ENCODE results near the gene HOXB6. TPM values are rescaled to one million over a fixed set of nuclear protein-coding genes. Genes with fewer than 3 reads are reported as not detected.

The HOXB6 gene
- polyA plus RNA-seq, 3 donors: not detected

DNA sequence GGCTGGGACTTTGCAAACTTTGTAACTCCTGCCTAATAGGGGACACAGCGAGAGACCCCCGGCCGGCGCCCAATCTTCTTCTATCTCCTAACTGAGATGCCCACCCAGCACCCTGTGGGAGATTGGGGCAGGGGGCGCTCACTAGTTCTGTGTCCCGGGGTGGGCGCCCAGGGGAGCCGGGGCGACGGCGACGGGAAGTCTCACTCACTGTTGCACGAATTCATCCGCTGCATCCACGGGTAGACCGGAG is 7.3 kb downstream of the HOXB6 start:
- Mint-ChIP-seq H3K4me3 (peak overlapping the region; percentile 73 to 93), H3K36me3 (peaks cover 12 to 18% of the 10 kb centered on the region in 2 donors), H3K4me1 (peaks cover 38% of the 10 kb centered on the region), H3K27me3 (ENCODE audit: low read depth in 3 of 3) (peaks cover 99 to 100% (median 100%) of the 10 kb centered on the region in 3 donors), H3K27ac (no peak overlapping the region), H3K9me3 (peaks cover 0 to 34% (median 16%) of the 10 kb centered on the region in 7 donors)
- DNase-seq: no peak
- Histone ChIP-seq H3K27ac (ENCODE audit: low read depth in 1 of 2, low read length in 2 of 2) (no peak overlapping the region), H3K27me3 (ENCODE audit: control insufficient read depth in 2 of 2, insufficient read depth in 2 of 2, low read length in 2 of 2) (peaks cover 76 to 100% of the 10 kb centered on the region in 2 donors), H3K4me1 (ENCODE audit: control insufficient read depth in 1 of 2, insufficient read depth in 2 of 2, low read length in 2 of 2) (peaks cover 27 to 30% of the 10 kb centered on the region in 2 donors), H3K9me3 (replicated peaks in 1 of 2; ENCODE audit: control insufficient read depth in 1 of 2, insufficient read depth in 1 of 2, low read length in 2 of 2) (peaks cover 0 to 48% of the 10 kb centered on the region in 2 donors), H3K36me3 (replicated peaks in 1 of 2; ENCODE audit: control insufficient read depth in 1 of 2, insufficient read depth in 2 of 2, low read length in 2 of 2) (no peaks in the 10 kb centered on the region), H3K79me2 (ENCODE audit: insufficient read depth, low read length) (no peaks in the 10 kb centered on the region), H4K20me1 (ENCODE audit: insufficient read depth, low read length) (no peaks in the 10 kb centered on the region), H2AFZ (ENCODE audit: insufficient read depth, low read depth, low read length, poor library complexity, severe bottlenecking) (peak overlapping the region; percentile 80), H3K9ac (ENCODE audit: insufficient read depth, low read length, poor library complexity, severe bottlenecking) (peak overlapping the region; percentile 19), H3K4me3 (replicated peaks in 1 of 3; ENCODE audit: low read depth in 2 of 3, low read length in 3 of 3) (peak overlapping the region in 2 of 3 experiments; percentile 21 to 68), H3K4me2 (replicated peaks; ENCODE audit: extremely low read depth, low read length, poor library complexity, severe bottlenecking) (peak overlapping the region; percentile 77)
- TF ChIP-seq, protein P1, sequence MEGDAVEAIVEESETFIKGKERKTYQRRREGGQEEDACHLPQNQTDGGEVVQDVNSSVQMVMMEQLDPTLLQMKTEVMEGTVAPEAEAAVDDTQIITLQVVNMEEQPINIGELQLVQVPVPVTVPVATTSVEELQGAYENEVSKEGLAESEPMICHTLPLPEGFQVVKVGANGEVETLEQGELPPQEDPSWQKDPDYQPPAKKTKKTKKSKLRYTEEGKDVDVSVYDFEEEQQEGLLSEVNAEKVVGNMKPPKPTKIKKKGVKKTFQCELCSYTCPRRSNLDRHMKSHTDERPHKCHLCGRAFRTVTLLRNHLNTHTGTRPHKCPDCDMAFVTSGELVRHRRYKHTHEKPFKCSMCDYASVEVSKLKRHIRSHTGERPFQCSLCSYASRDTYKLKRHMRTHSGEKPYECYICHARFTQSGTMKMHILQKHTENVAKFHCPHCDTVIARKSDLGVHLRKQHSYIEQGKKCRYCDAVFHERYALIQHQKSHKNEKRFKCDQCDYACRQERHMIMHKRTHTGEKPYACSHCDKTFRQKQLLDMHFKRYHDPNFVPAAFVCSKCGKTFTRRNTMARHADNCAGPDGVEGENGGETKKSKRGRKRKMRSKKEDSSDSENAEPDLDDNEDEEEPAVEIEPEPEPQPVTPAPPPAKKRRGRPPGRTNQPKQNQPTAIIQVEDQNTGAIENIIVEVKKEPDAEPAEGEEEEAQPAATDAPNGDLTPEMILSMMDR (IDR thresholded peaks at IDR 0.05): no peak
- WGBS (ENCODE audit: insufficient coverage): 0% methylated on average over 12 of the region's 16 CpGs
- intact Hi-C loops (cut with micrococcal nuclease): loop anchor here in 1 of 2 donors (2.0 kb wide), 1 partner anchor 17 kb away; the partner anchor contains the start of gene HOXB8

DNA sequence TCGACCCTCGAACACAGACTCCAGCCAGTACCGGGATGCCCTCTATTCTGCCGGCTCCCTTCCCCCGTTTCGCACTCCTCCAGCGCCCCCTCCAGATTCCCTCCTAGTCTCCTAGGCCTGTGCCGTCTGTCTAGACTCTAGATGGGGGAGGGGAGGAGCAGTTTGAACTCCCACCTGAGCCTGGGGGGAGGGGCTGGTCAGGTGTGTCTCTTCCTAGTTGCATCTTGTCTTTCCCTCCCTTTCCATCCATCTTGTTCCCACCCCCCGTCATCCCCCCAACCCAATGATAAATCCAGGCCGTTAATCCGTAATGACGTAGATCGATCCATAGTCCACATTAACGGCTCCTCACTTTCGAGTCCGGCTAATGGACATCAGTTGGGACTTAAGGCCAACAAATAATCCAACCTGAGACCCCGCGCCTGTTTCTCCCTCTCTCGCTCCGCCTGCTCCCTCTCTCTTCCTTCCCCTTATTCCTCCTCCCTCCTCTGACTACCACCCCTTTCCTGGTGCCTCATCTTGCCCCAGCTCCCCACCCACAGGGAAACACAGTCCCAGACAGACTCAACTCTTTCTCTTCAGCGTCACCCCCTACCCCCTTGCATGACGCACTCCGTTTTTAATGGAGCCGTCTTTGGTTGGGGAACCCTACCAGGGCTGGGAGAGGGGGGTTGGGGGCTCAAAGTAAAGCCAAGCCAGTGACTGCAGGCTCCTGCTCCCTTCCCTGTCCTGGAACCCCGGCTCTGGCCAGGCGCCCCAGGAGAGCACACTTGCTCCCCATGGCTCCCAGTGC is 7.9 kb downstream of the HOXB6 start:
- peaks cover 37% of the 10 kb centered on the region for H3K4me1 Mint-ChIP-seq
- intact Hi-C loops (cut with micrococcal nuclease): loop anchor here in 1 of 2 donors (2.0 kb wide), 1 partner anchor 18 kb away; the partner anchor contains the start of gene HOXB8
- peak in 1 of 3 donors; percentile 18 for DNase-seq
- Histone ChIP-seq H3K27me3 (ENCODE audit: control insufficient read depth in 2 of 2, insufficient read depth in 2 of 2, low read length in 2 of 2) (peaks cover 79 to 100% of the 10 kb centered on the region in 2 donors), H3K9ac (ENCODE audit: insufficient read depth, low read length, poor library complexity, severe bottlenecking) (no peak overlapping the region), H4K20me1 (ENCODE audit: insufficient read depth, low read length) (no peaks in the 10 kb centered on the region), H3K79me2 (ENCODE audit: insufficient read depth, low read length) (no peaks in the 10 kb centered on the region), H3K27ac (ENCODE audit: low read depth in 1 of 2, low read length in 2 of 2) (no peak overlapping the region), H3K36me3 (replicated peaks in 1 of 2; ENCODE audit: control insufficient read depth in 1 of 2, insufficient read depth in 2 of 2, low read length in 2 of 2) (no peaks in the 10 kb centered on the region), H3K4me1 (ENCODE audit: control insufficient read depth in 1 of 2, insufficient read depth in 2 of 2, low read length in 2 of 2) (peaks cover 27 to 30% of the 10 kb centered on the region in 2 donors), H3K9me3 (replicated peaks in 1 of 2; ENCODE audit: control insufficient read depth in 1 of 2, insufficient read depth in 1 of 2, low read length in 2 of 2) (peaks cover 0 to 47% of the 10 kb centered on the region in 2 donors), H3K4me3 (replicated peaks in 1 of 3; ENCODE audit: low read depth in 2 of 3, low read length in 3 of 3) (peak overlapping the region in 2 of 3 experiments; percentile 21 to 68), H3K4me2 (replicated peaks; ENCODE audit: extremely low read depth, low read length, poor library complexity, severe bottlenecking) (peak overlapping the region; percentile 77), H2AFZ (ENCODE audit: insufficient read depth, low read depth, low read length, poor library complexity, severe bottlenecking) (peak overlapping the region; percentile 80)
- H3K4me3 Mint-ChIP-seq: peak overlapping the region; percentile 24 to 93
- H3K27ac Mint-ChIP-seq: peak overlapping the region in 1 of 7 donors; percentile 42
- peaks cover 99 to 100% (median 100%) of the 10 kb centered on the region in 3 donors for H3K27me3 Mint-ChIP-seq (ENCODE audit: low read depth in 3 of 3)
- peaks cover 0 to 32% (median 16%) of the 10 kb centered on the region in 7 donors for H3K9me3 Mint-ChIP-seq
- WGBS (ENCODE audit: insufficient coverage): 2% methylated on average over 14 of the region's 26 CpGs
- TF ChIP-seq, protein P1 (IDR thresholded peaks at IDR 0.05): no peak
- peaks cover 12 to 18% of the 10 kb centered on the region in 2 donors for H3K36me3 Mint-ChIP-seq

All from CD14-positive monocyte (primary cell).